Measurements from ENCODE around the gene PELI2. TPM values are rescaled to one million over a fixed set of nuclear protein-coding genes. Genes with fewer than 3 reads are reported as not detected.
"Not testable (repeated sequence)": the region's sequence is repeated elsewhere in the genome, so short reads cannot be mapped to it uniquely, and the experiment has no call there.

Gene PELI2
- total RNA-seq, 1 donor from 2014 or later: 1.6 TPM

DNA sequence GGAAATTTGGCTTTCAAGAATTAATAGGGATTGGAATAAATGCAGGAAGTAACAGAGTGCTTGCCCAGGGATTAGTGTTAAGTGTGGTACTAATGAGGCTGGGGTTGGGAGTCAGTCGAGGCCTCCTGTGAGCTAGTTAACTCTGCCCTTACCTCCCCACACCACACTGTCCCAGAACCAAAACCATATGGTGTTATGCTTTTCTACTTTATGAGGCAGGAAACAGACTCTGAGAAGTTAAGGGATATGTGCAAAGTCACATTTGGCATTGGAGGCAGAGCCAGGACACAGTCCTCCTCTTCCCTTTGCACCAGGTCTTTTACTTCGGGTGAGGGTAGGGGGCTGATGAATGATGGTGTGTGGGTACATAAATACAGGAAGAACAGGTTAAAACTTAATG lies 41.9 kb downstream of the PELI2 start:
- ATAC-seq: no peak
- DNase-seq: no peak
- intact Hi-C loops (cut with micrococcal nuclease): no loop called here

DNA sequence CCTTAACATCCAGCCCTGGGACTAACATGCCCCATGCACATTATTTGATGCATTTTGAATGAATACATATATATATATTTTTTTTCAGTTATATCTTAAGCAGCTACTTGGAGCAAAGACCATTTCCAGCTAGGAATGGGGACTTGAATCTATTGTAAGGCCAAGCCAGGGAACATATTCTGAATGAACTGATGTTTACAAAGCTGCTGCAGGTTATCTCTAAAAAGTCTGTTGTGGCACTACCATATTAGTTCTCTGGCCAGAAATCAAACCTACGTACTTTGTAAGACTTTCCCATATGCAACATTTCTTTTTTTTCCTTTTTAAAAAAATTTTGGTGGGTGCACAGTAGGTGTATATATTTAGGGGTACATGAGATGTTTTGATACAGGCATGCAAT lies 43.4 kb downstream of the PELI2 start:
- DNase-seq: no peak
- intact Hi-C loops (cut with micrococcal nuclease): no loop called here
- ATAC-seq: no peak

DNA sequence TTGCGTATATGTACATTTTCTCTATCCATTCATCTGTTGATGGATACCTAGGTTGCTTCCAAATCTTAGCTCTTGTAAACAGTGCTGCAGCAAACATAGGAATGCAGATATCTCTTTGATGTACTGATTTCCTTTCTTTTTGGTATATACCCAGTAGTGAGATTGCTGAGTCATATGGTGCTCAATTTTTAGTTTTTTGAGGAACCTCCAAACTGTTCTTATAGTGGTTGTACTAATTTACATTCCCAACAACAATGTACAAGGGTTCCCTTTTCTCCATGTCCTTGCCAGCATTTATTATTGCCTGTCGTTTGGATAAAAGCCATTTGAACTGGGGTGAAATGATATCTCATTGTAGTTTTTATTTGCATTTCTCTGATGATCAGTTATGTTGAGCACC lies 44.3 kb downstream of the PELI2 start:
- intact Hi-C loops (cut with micrococcal nuclease): no loop called here
- DNase-seq (no peak), ATAC-seq (no peak)

DNA sequence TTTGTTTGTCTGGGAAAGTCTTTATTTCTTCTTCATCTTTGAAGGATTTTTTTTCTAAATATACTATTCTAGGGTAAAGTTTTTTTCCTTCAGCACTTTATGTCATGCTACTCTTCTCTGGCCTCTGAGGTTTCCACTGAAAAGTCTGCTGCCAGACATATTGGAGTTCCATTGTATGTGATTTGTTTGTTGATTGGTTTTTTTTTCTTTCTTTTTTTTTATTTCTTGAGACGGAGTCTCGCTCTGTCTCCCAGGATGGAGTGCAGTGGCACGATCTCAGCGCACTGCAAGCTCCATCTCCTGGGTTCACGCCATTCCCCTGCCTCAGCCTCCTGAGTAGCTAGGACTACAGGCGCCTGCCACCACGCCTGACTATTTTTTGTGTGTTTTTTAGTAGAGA lies 48.4 kb downstream of the PELI2 start:
- ATAC-seq; intact Hi-C loops (cut with micrococcal nuclease); DNase-seq: not testable (repeated sequence)

DNA sequence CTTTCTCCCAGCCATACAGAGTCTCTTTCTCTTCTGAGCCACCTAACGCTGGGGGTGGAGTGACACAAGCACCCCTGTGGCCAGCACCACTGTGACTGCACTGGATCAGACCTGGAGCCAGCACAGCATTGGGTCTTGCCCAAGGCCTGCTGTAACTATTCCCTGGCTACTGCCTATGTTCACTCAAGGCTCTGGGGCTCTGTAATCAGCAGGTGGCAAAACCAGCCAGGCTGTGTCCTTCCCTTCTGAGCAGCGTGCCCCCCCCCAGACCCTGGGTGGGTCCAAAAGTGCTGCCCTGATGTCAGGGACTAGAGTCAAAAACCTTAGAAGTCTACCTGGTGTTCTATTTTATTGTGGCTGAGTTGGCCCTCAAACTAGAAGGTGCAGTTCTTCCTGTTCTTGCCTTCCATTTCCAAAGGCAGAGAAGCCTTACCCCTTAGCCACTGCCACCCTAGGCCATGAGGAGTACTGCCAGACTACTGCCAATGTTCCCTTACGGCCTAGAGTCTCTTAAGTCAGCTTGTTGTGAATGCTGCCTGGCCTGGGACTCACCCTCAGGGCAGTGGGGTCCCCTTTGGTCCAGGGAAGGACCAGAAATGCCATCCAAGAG lies 49.9 kb downstream of the PELI2 start:
- ATAC-seq (no peak), DNase-seq (no peak)
- intact Hi-C loops (cut with micrococcal nuclease): no loop called here

DNA sequence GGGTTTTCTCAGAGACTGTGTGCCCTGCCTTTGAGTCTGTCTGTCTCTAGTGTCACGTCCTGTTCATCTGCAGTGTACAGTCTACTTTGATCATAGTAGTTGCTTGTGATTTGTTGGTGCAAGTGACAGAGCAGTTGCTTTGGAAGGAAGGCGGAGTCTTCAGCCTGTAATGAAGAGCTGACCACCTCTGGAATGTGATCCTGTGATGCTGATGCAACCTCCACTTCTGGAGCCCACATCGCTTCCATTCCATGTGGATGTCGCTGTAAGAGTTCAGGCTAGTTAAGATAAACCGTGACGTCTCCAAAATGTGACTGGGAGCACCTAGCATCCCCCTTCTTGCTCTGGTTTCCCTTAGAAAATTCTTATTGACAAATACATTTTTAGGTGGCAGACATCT lies 51.8 kb downstream of the PELI2 start:
- DNase-seq: no peak
- intact Hi-C loops (cut with micrococcal nuclease): no loop called here
- ATAC-seq: no peak

DNA sequence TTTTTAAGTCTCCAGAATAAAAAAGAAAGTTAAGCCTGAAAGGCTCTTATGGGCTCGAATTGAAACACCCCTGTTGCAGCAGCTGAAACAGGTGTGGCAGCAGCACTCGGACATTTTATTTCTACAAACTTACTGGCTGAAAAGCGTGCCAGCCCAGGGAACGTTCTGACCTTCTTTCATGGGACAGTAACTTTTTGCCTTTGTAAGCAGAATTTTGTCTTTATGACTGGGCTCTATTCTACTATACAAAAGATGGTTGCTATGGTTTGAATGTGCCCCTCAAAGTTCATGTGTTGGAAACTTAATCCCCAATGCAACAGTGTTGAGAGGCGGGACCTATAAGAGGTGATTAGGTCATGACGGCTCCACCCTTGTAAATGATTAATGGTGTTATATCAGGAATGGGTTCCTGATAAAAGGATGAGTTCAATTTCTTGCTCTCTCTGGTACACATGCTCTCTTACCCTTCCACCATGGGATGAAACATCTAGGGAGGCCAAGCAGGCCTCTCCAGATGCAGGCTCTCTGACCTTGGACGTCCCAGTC lies 52.7 kb downstream of the PELI2 start:
- intact Hi-C loops (cut with micrococcal nuclease): no loop called here
- ATAC-seq (no peak), DNase-seq (no peak)

DNA sequence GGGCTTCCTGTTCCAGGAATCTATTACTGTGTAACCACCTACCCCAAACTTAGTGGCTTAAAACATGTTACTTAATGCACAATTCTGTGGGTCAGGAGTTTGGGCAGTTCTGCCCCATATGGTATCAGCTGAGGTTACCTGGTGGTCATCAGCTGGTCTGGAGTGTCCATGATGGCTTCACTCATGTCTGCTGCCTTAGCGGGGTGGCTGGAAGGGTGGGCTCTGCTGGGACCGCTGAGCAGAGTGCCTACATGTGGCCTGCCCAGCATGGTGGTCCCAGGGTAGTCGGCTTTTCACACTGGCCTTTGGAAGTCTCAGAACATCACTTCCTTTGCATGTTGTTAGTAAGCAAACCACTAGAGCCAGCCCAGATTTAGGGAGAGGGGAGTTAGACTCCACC lies 53.9 kb downstream of the PELI2 start:
- ATAC-seq: no peak
- intact Hi-C loops (cut with micrococcal nuclease): no loop called here

DNA sequence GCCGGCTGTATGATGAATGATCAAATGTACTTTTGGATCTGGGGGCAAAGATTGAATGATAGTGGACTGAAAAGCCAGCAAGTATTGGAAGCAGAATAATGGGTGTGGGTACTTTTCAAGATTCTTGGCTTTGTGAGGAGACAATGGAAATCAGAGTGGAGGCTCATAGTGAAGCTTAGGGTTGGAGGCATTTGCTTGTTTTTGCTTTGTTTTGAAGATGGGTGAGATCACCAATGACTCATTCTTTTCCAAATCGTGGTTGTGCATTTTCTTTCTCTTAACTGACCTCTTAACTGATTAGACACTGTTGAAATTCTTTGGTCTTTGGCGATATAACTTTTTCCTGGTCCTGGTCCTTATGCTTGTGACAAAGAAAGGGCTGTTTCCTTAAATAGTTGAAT lies 54.4 kb downstream of the PELI2 start:
- intact Hi-C loops (cut with micrococcal nuclease): no loop called here
- peak; percentile 56 for ATAC-seq

More for the DNA sequence above, 53.9 kb downstream of the PELI2 start:
- DNase-seq: no peak

DNA sequence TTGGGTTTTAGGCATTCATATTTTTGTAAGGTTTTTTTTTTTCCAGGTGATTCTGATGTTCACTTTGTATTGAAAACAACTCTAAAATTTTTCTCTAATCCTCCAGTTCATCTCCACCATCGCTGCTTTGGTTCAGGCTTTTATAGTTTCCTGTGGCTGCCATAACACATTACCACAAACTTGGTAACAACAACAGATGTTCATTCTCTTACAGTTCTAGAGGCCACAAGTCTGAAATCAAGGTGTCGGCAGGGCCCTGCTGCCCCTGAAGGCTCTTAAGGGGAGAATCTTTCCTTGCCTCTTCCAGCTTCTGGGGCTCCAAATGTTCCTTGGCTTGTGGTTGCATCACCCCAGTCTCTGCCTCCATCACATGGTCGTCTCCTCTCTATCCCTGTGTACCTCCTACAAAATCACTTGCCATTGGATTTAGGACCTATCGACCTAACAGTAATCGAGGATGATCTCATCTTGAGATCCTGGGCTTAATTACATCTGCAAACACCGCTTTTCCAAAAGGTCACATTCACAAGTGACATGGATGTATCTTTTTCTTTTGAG lies 55.2 kb downstream of the PELI2 start:
- DNase-seq: no peak
- intact Hi-C loops (cut with micrococcal nuclease): no loop called here
- ATAC-seq: no peak

More for the DNA sequence above, 54.4 kb downstream of the PELI2 start:
- no peak for DNase-seq

DNA sequence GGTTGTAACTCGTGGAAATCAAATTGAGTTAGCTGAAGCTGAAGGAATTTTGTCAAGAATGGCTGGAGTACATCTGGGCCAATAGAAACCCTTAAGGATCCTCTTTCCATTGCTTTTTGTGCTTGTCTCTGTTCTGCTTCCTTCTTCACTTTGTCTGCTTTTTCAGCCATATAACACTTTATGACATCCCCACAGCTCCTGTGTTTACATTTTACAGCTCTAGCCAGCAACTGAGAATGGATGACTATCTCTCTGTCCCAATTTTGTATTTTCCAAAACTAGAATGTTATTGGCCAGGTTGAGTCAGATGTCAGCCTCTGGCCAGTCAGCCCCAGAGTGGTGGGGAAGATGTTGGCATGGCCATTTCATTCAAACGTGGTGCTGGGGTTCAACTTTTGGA lies 57.6 kb downstream of the PELI2 start:
- no peak for ATAC-seq
- intact Hi-C loops (cut with micrococcal nuclease): no loop called here
- DNase-seq: no peak

DNA sequence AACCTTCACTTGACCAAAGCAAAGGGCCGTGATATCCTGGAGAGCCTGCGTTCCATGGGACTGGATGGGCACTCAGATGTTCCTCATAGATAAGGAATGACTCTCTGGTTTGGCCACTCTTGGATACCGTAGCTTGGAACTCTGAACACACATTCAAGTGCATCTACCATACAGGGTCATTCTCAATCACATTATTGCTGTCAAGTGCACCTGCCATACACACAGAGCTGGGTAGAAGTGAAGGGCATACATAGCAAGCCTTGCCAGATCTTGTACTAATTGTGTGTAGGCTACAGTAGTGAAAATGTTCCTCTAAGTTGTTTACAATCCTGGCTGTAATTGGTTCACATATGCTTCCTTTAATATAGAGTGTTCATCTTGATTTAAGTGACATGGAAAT lies 58.3 kb downstream of the PELI2 start:
- DNase-seq (no peak), ATAC-seq (no peak)
- intact Hi-C loops (cut with micrococcal nuclease): no loop called here

DNA sequence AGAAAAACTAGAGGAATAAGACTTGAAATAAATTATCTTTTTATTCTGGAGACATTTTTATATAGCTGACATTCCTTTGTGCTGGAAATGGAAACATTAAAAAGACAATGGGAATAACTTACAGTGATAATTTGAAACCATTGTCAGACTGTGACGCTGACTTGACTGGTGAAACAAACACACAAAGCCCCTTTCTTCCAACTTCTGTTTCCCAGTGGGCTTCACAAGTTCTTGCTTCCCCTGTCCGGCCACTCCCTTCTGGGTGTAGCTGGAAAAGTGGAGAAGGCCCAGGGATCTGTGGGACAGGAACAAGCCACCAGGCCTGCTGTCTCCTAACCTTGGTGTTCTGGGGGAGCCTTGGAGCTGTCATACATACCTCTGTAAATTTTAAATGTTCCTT lies 58.8 kb downstream of the PELI2 start:
- intact Hi-C loops (cut with micrococcal nuclease): no loop called here
- ATAC-seq (no peak), DNase-seq (no peak)

DNA sequence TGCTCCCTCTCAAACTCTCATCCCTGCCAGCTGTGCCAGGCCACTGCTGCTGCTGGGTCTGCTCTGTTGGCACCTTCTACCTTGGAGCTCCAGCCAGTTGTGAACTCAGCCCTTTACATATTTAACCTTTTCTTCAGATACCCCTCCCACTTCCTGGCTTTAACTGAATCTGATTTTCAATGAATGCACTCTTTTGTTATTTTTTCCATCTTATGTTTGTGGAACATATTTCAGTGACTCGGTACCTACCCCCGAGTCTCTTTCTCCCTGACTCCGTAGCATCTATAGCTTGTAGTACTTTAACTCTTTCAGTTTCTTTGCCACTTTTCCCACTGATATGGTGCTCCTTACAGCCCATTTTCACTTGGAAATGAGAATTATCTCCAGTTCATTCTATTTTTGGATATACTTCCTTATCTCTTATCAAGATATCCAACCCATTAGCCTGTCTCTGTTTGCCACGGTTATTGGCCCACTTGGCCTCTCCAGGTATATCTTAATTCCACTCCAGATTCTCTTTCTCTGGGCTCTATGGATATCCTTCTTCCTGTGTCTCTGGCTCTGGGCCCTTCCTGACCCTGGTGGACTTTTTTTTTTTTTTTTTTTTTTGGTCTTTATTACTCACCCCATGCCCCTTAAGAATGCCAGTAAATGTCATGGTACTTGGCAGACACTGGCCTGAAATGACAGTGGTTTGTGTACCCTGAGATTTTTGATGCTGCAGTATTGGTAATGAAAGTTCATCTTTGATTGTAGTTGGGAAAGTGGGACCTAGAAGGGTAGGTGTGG lies 62.7 kb downstream of the PELI2 start:
- DNase-seq (no peak), ATAC-seq (no peak)
- intact Hi-C loops (cut with micrococcal nuclease): no loop called here

DNA sequence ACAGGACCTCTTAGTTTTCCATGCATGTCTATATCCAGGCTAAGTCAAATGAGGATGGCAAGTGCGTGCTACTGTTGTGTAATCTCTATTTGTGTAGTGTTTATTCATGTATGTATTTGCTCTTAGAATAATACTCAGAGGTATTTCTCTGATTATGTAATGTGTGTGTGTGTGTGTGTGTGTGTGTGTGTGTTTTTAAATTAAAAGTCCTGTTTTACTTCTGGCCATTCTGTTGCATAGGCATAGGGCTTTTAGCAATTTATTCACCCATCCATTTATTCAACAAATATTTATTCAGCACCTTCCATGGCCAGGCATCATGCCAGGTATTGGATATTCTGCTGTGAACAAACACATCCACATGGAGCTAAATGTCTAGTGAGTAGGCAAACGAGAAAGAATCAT lies 63.5 kb downstream of the PELI2 start:
- ATAC-seq (no peak), DNase-seq (no peak)
- intact Hi-C loops (cut with micrococcal nuclease): no loop called here

DNA sequence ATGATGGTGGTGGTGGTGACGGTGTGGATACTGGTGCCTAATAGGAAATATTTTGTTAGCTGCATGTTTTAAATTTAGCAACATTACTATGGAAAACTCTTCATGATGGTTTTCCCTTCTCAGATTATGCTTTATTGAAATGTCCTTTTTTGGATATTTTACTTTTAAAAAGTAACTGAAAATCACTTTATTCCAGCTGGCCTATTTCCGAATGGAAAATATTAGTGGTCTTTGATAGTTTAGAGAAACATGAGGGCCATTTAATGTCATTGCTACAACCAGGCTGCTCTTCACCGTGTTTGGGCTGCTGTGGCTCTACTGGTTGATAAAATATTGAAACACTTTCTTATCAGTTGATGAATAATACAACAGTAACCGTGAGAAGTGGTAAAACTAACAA lies 64.2 kb downstream of the PELI2 start:
- ATAC-seq: no peak
- intact Hi-C loops (cut with micrococcal nuclease): no loop called here
- no peak for DNase-seq

DNA sequence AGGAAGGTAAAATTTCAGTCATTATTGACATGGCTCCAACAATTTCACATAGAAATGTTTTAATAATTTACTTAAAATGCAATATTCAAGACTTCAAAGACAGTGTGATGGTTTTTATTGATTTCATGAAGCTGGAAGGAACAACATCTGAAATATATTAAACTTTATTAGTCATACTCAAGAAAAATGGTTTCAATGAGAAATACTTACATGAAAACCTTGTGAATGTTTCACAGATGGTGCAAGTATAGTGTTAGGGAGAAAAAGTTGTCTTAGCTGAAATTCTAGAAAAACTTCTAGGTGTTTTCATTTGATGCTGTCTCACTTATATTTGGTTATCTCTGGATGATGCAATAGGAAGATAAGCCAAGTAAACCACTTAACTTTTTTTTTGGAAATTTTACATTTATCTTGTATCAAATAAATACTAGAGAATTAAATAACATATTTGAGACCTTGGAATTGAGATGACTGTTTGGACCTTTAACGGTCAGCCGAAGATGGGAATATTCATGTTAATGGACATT lies 65.5 kb downstream of the PELI2 start:
- intact Hi-C loops (cut with micrococcal nuclease): no loop called here
- ATAC-seq: no peak
- DNase-seq: no peak

DNA sequence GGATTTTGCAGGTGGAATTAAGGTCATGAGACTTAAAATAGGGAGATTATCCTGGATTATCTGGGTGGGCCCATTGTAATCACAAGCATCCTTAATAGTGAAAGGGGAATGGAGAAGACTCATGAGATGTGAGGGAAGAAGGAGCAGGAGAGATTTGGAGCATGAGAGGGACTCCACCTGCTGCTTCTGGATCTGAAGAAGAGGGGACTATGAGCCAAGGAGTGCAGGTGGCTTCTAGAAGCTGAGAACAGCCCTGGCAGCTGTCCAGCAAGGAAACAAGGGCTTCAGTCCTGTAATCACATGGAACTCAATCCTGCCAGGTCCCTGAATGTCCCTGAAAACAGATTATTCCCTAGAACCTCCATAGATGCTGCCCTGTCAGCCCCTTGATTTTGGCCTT lies 67.8 kb downstream of the PELI2 start:
- DNase-seq: no peak
- no peak for ATAC-seq
- intact Hi-C loops (cut with micrococcal nuclease): no loop called here

DNA sequence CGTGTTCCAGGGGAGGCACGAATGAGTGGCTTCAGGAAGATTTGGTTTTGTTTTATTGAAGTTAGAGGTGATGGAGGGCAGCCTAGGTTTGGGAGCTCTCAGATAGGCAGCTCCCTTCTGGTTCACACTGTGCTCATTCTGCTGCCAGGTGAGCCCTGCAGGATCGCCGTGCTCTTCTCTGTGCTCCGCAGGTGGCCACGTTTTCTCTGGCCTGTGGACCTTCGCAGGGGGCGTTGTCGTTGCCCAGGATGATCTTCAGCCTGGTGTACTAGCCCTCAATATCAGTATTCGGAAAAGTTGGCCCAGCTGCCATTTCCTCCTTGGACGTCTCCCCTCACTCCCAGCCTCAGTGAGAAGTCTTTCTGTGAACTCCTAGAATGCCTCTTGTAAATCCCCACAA lies 69.5 kb downstream of the PELI2 start:
- ATAC-seq (no peak), DNase-seq (no peak)
- intact Hi-C loops (cut with micrococcal nuclease): no loop called here

DNA sequence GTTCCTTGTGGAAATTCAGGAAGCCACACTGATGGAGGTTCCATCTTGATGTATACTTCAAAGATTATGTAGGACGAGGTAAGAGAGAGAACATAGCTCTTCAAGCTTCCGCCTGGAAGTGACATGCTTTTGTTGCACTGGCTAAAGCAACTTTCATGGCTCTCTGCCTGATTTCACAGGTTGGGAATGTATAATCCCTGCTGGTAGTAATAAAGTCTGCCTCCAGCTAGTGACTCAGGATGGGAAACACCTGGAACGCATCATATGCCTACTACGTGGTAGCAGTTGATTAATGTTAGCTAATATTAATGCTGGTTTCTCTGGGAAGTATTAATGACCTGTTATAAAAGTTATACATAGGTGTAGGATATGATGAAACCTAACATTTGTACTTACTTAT lies 71.1 kb downstream of the PELI2 start:
- intact Hi-C loops (cut with micrococcal nuclease): no loop called here
- DNase-seq (no peak), ATAC-seq (no peak)
